Measurements from ENCODE around the gene C6orf58.
"Not testable (repeated sequence)": the region's sequence is repeated elsewhere in the genome, so short reads cannot be mapped to it uniquely, and the experiment has no call there.

Gene C6orf58

DNA sequence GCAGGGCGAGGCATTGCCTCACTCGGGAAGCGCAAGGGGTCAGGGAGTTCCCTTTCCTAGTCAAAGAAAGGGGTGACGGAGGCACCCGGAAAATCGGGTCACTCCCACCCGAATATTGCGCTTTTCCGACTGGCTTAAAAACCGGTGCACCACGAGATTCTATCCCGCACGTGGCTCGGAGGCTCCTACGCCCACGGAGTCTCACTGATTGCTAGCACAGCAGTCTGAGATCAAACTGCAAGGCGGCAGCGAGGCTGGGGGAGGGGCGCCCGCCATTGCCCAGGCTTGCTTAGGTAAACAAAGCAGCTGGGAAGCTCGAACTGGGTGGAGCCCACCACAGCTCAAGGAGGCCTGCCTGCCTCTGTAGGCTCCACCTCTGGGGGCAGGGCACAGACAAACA is 16.5 kb downstream of the C6orf58 start:
- DNase-seq: not testable (repeated sequence)

DNA sequence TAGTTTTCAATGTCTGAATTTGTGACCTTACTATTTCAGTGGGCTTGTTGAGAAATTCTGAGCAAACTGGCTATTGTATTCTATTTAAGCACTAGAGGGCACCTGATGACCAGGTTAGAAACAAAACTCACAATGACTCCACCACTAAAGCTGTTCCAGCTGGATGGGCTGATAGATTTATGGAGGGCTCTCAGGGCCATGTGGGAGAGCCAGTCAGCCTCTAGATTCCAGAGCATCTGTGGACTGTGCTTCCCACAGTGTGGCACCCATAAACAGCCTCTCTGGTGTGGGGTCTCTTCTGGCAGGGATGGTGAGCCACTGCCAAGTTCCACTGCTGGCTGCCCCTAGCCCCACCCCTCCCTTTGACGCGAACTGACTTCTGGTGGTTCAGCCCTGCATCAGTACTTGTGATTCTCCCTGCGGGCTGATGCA is 29.2 kb downstream of the C6orf58 start:
- DNase-seq: no peak

- no peak for DNase-seq
These were observed 31.7 kb downstream of the C6orf58 start for GRCh38 chr6:127608554-127609270.

DNA sequence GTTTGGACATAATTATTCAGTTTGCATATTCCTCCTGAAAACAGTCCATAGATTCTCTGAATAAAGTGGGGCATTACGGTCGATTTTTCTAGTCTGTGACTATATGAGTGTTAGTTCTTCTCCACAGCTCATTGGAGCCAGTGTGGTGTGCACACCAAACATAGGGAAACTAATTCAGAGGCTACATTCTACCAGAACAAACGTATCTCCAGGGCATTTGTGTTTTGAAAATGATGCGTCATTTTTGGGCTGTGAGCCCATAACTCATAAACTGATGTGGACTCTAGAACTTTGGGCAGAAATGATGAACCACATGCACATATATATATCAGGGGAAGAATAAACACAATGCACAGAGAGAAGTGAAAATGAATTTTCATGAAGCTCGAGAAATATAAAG is 41.8 kb downstream of the C6orf58 start:
- DNase-seq: no peak

DNA sequence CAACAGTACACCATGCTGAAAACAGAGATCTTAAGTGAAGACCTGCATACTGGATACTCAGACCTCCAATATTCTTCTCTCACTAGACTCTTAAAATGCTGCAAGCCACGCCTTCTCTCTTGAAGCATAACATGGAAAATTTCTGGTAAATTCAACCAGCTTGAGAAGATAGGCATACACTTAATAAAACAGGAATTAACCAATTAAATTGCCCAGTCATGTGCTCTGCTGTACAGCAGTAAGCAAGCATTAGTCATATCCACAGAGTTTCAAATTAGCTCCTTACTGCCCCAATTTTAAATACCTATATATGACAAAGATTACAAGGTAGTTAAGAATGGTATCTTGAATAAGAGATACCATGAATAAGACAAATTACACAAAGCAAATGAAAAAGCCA is 53.8 kb downstream of the C6orf58 start:
- DNase-seq: no peak

DNA sequence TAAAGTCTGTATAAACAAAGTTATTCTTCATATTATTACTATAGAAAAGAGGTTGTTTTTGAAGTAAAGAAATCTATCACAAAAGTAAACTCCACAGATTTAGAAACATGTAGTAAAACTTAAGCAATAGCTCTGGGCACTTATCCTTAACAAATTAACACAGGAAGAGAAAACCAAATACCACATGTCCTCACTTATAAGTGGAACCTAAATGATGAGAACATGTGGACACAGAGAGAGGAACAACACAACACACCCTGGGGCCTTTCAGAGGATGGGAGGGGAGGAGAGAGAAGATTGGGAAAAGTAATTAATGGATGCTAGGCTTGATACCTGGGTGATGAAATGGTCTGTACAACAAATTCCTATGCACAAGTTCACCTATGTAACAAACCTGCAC is 57.2 kb downstream of the C6orf58 start:
- no peak for DNase-seq

DNA sequence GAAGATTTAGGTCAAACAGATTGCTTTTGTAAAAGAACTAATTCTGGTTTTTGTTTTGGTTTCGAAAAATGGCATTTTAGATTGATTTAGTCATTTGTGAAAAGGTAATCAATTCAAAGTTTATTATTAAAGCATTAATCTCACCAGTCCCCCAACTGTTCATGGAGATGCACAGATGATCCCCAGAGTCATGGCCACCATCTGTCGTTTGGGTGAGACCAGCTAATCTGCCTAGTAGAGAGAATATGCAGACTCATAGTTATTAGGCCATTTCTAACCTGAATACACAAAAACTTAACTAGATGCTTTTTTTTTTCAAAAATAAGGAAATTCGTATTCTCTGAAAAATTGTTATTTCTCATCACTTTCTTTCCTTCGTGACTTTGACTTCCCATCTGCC is 58.1 kb downstream of the C6orf58 start:
- no peak for DNase-seq

GRCh38 chr6:127637830-127638409 is 60.9 kb downstream of the C6orf58 start:
- no peak for DNase-seq
